ENCODE results near the gene SPPL2B. TPM values are rescaled to one million over a fixed set of nuclear protein-coding genes. Genes with fewer than 3 reads are reported as not detected.

The SPPL2B gene
- total and polyA plus RNA-seq, 9 of the 15 experiments (the other 6 are each of a cell fraction or from before 2014, with no cell fraction given) = 0.20 to 81.2 (median 15.1) TPM

- TF ChIP-seq ZNF592 (IDR thresholded peaks at IDR 0.05) (no peak), PML (IDR thresholded peaks at IDR 0.05; ENCODE audit: low read length) (no peak), SAP30 (IDR thresholded peaks at IDR 0.05; ENCODE audit: borderline replicate concordance, insufficient read depth, low read depth, low read length, poor library complexity, severe bottlenecking) (no peak), SMARCA5 (IDR thresholded peaks at IDR 0.05) (peak; percentile 36; the same call in 1 of the 2 replicates), RFX1 (IDR thresholded peaks at IDR 0.05) (no peak), ZNF695 (CRISPR knock-in tag; IDR thresholded peaks at IDR 0.05) (no peak), HLTF (IDR thresholded peaks at IDR 0.05) (no peak), PRDM10 (IDR thresholded peaks at IDR 0.05; ENCODE audit: partially characterized antibody) (no peak), ZBTB34 (CRISPR knock-in tag; IDR thresholded peaks at IDR 0.05) (no peak), GTF2F1 (IDR thresholded peaks at IDR 0.05; ENCODE audit: low read depth, low read length) (no peak), MTF1 (CRISPR knock-in tag; IDR thresholded peaks at IDR 0.05; ENCODE audit: borderline replicate concordance) (no peak), CBX1 (IDR thresholded peaks at IDR 0.05; ENCODE audit: low read depth) (0 out of 2 replicates have a peak, but pooled peaks have one; percentile 25), ZNF75A (CRISPR knock-in tag; IDR thresholded peaks at IDR 0.05) (no peak), NR2F6 (CRISPR knock-in tag; IDR thresholded peaks at IDR 0.05) (no peak), GTF2A2 (tag; IDR thresholded peaks at IDR 0.05) (no peak), ZNF740 (CRISPR knock-in tag; IDR thresholded peaks at IDR 0.05) (0 out of 2 replicates have a peak, but pooled peaks have one; percentile 35), ZNF740 (tag; IDR thresholded peaks at IDR 0.05) (no peak), MED1 (CRISPR knock-in tag; IDR thresholded peaks at IDR 0.05; ENCODE audit: borderline replicate concordance) (no peak), ZNF121 (CRISPR knock-in tag; conservative IDR thresholded peaks at IDR 0.05) (no peak), ZNF133 (CRISPR knock-in tag; IDR thresholded peaks at IDR 0.05) (no peak)
Observed at GRCh38 chr19:2303211-2303798, 25.2 kb upstream of the SPPL2B start (continued).

Measured in K562 (cell line).